GM10266 (cell line): ENCODE results near the gene ABCC8.

Experiments used
- DNase-seq: peaks from one replicate; pipeline ENCODE4 v3.0.0; 2012; ENCODE audit errors: extremely low spot score
- TF ChIP-seq, protein P1 (sequence below): IDR thresholded peaks from 2 replicates; pipeline ENCODE4 v1.5.1; 2012; ENCODE audit warnings: mild to moderate bottlenecking, low read depth; ENCODE audit not compliant: control insufficient read depth, insufficient read depth; ENCODE audit errors: missing control alignments

The ABCC8 gene

DNA sequence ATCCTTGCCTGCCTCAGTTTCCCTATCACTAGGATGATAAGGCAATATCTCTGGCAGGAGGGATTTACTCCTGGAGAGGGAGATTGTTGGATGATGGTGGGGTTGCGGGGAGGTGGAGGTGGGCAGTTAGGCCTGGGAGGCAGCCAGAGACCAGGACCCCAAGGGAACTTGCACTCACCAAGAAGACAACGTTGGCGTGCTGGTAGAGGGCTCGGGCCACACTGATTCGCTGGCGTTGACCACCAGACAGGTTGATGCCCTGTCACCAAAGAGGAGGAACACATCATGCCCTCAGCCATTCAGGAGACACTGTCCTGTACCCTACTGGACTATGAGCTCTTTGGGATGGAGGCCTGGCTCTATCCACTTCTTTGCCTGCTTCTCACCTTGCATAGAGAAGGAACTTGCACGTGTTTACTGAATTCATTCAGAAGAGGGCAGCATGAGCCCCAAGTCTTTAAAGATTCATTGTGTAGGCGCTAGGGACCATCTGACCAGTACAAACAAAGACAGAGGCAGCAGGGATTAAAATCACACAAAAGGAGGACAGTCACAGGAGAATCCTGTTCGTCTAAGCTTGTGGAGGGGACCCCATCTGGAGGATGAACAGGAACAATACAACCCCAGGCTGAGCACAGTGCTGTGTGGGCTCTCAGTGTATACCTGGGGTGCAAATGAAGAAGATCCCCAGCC is 64.0 kb downstream of the ABCC8 start:
- TF ChIP-seq, protein P1, sequence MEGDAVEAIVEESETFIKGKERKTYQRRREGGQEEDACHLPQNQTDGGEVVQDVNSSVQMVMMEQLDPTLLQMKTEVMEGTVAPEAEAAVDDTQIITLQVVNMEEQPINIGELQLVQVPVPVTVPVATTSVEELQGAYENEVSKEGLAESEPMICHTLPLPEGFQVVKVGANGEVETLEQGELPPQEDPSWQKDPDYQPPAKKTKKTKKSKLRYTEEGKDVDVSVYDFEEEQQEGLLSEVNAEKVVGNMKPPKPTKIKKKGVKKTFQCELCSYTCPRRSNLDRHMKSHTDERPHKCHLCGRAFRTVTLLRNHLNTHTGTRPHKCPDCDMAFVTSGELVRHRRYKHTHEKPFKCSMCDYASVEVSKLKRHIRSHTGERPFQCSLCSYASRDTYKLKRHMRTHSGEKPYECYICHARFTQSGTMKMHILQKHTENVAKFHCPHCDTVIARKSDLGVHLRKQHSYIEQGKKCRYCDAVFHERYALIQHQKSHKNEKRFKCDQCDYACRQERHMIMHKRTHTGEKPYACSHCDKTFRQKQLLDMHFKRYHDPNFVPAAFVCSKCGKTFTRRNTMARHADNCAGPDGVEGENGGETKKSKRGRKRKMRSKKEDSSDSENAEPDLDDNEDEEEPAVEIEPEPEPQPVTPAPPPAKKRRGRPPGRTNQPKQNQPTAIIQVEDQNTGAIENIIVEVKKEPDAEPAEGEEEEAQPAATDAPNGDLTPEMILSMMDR: no peak
- DNase-seq: no peak

DNA sequence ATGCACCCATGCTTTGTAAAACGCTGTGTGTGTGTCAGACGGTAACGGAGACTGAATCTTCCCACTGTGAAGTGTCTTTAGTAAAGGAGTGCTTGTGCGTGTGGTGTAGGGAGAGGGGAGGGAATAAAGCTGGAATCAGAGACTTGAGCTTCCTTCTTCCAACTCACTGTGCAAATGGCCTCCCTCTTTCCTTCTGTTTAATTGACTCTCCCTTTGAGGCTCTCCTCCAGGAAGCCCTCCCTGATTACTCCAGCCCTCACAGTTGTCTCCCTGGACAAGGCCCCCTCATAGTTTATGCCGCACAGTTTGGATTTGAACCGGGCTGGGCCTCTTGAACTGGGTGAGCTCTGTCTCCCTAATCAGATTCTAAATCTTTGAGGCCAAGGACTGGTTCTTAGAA is 65.2 kb downstream of the ABCC8 start:
- TF ChIP-seq, protein P1: no peak
- DNase-seq: no peak

- no peak for DNase-seq
- TF ChIP-seq, protein P1: no peak
Measured at GRCh38 chr11:17410606-17411379, 65.9 kb downstream of the ABCC8 start.

GRCh38 chr11:17408641-17409040 is 68.0 kb downstream of the ABCC8 start:
- no peak for DNase-seq
- TF ChIP-seq, protein P1: no peak

DNA sequence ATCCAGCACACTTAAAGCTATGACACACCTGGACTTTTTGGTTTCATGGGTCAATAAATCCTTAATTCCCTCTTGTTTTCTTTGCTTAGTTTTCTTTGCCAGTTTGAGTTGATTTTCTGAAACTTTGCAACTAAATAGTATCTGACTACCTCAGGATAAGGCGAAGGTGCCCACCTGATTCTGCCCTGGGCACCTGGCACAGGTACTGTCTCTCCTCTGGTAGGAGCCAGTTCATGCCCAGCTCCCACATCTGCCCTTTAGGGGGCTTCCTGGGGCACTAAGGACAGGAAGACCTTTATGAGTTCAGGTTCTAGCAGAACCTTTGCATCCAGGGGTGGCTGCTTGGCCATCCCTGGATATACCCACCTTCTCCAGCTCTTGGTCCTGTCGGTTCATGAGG is 68.6 kb downstream of the ABCC8 start:
- no peak for DNase-seq
- TF ChIP-seq, protein P1: no peak

GRCh38 chr11:17407575-17407974 is 69.1 kb downstream of the ABCC8 start:
- DNase-seq: no peak
- TF ChIP-seq, protein P1: no peak

- no peak for DNase-seq
- TF ChIP-seq, protein P1: no peak
Measured at GRCh38 chr11:17406818-17407149, 69.9 kb downstream of the ABCC8 start.
